HepG2 (cell line): ENCODE data around the gene ANKRD39. TPM values are rescaled to one million over a fixed set of nuclear protein-coding genes. Genes with fewer than 3 reads are reported as not detected.

Experiments used
- ATAC-seq: fragments of 200-7000 bp; cut with Tn5 transposase; 3 replicates; pipeline ENCODE4 v1.9.1; 2020; ENCODE audit warnings: mild to moderate bottlenecking, moderate library complexity
- BruUV-seq: library from RNA; stranded (reverse); fragments of 400-500 nt; replicated peaks from 2 replicates; lab custom pipeline; 2021; lab: Mats Ljungman, UMichigan
- CTCF ChIA-PET: fragments of 300-600 bp; formaldehyde crosslinking; extraction: SDS; loops from one replicate; lab custom pipeline; 2021; ENCODE audit warnings: low total read pairs, inconsistent platforms, low intra/inter-chr PET ratio; lab: Yijun Ruan, JAX
- POLR2A ChIA-PET: fragments of 350-600 bp; sonication (Branson Sonifier 250); formaldehyde crosslinking; loops from one replicate; lab custom pipeline; 2020; ENCODE audit warnings: antibody characterized with exemption, inconsistent platforms; lab: Yijun Ruan, JAX
- DNase-seq: peaks from one replicate; pipeline ENCODE4 v3.0.0-alpha.2; 2015; ENCODE audit warnings: low spot score
- FAIRE-seq: peaks from 3 replicates; lab custom pipeline; 2011; peaks lifted over from hg19 to GRCh38; lab: Jason Lieb, UNC
- H2AFZ ChIP-seq: one replicate; pipeline ENCODE4 v1.6.1; 2011; ENCODE audit warnings: low read length, inconsistent platforms
- H3K27ac ChIP-seq: fragments of 300-600 bp; 3 replicates; pipeline ENCODE4 v1.8.0; 2011; ENCODE audit warnings: mixed run types, mild to moderate bottlenecking, mixed read lengths, low read length, inconsistent platforms; ENCODE audit not compliant: insufficient read depth; ENCODE audit errors: extremely low read length
- H3K27me3 ChIP-seq, 2 experiments: fragments of 200-600 bp in 1 of 2; 2 replicates in 1 of 2; 3 replicates in 1 of 2; pipeline versions ENCODE4 v1.6.0 to v1.8.0; 2011; ENCODE audit warnings: low read length in 2 of 2, mild to moderate bottlenecking in 2 of 2, moderate library complexity in 2 of 2, inconsistent platforms in 1 of 2; ENCODE audit not compliant: insufficient read depth in 2 of 2, control insufficient read depth in 1 of 2
- H3K36me3 ChIP-seq, 2 experiments: fragments of 200-600 bp in 1 of 2; replicated peaks in 1 of 2; 2 replicates in 1 of 2; 3 replicates in 1 of 2; pipeline versions ENCODE4 v1.5.1 to v1.8.0; 2011; ENCODE audit warnings: low read length in 2 of 2, inconsistent platforms in 1 of 2; ENCODE audit not compliant: insufficient read depth in 2 of 2, control insufficient read depth in 1 of 2
- H3K4me1 ChIP-seq: 2 replicates; pipeline ENCODE4 v1.5.1; 2012; ENCODE audit warnings: low read length, inconsistent platforms; ENCODE audit not compliant: insufficient read depth
- H3K4me2 ChIP-seq: 2 replicates; pipeline ENCODE4 v1.6.0; 2011; ENCODE audit warnings: low read depth, low read length, inconsistent platforms
- H3K4me3 ChIP-seq, 3 experiments: fragments of 200-600 bp in 1 of 3; sonication (generic), shearing (Covaris generic) in 1 of 3; replicated peaks in 1 of 3; 2 replicates each; pipeline ENCODE4 v1.5.1; 2011 to 2016; ENCODE audit warnings: low read length in 3 of 3, inconsistent platforms in 2 of 3, low read depth in 2 of 3, mild to moderate bottlenecking in 2 of 3, control low read depth in 1 of 3, mixed read lengths in 1 of 3; ENCODE audit not compliant: insufficient read depth in 1 of 3
- H3K79me2 ChIP-seq: one replicate; pipeline ENCODE4 v1.6.1; 2011; ENCODE audit warnings: low read length, inconsistent platforms; ENCODE audit not compliant: insufficient read depth
- H3K9ac ChIP-seq: 2 replicates; pipeline ENCODE4 v1.6.0; 2011; ENCODE audit warnings: mild to moderate bottlenecking, low read depth, low read length, inconsistent platforms; ENCODE audit not compliant: insufficient read depth
- H3K9me3 ChIP-seq: 2 replicates; pipeline ENCODE4 v1.5.1; 2012; ENCODE audit warnings: mild to moderate bottlenecking, low read length
- H4K20me1 ChIP-seq: 2 replicates; pipeline ENCODE4 v1.6.0; 2011; ENCODE audit warnings: inconsistent platforms, mild to moderate bottlenecking, low read length, moderate library complexity; ENCODE audit not compliant: insufficient read depth
- ARNTL ChIP-seq: sonication (generic); formaldehyde crosslinking; IDR thresholded peaks from 2 replicates; pipeline ENCODE4 v1.4.0; 2020; ENCODE audit warnings: mild to moderate bottlenecking, missing genetic modification reagents
- ELF3 ChIP-seq: IDR thresholded peaks from 2 replicates; pipeline ENCODE4 v1.6.1; 2016; ENCODE audit warnings: missing genetic modification reagents, missing compliant biosample characterization
- ERF ChIP-seq: IDR thresholded peaks from 2 replicates; pipeline ENCODE4 v1.6.1; 2018; ENCODE audit warnings: missing biosample characterization, missing genetic modification reagents
- FOXC1 ChIP-seq: sonication (generic); formaldehyde crosslinking; IDR thresholded peaks from 2 replicates; pipeline ENCODE4 v1.8.0; 2022; ENCODE audit warnings: mild to moderate bottlenecking, missing genetic modification reagents, borderline replicate concordance
- FOXK1 ChIP-seq: sonication (generic); formaldehyde crosslinking; IDR thresholded peaks from 2 replicates; pipeline ENCODE4 v1.4.0; 2020; ENCODE audit warnings: low read depth, missing genetic modification reagents, borderline replicate concordance
- FOXK2 ChIP-seq: fragments of 450-650 bp; IDR thresholded peaks from 2 replicates; pipeline ENCODE4 v1.6.1; 2016
- JUN ChIP-seq: sonication (generic); formaldehyde crosslinking; IDR thresholded peaks from 2 replicates; pipeline ENCODE4 v1.4.0; 2020; ENCODE audit warnings: mild to moderate bottlenecking, missing genetic modification reagents
- KDM5B ChIP-seq: sonication (generic); formaldehyde crosslinking; IDR thresholded peaks from 2 replicates; pipeline ENCODE4 v1.4.0; 2020; ENCODE audit warnings: missing genetic modification reagents, mild to moderate bottlenecking, borderline replicate concordance
- KLF6 ChIP-seq: IDR thresholded peaks from 2 replicates; pipeline ENCODE4 v1.8.0; 2016; ENCODE audit warnings: missing biosample characterization, missing genetic modification reagents
- SAFB2 ChIP-seq: sonication (generic); formaldehyde crosslinking; IDR thresholded peaks from 2 replicates; pipeline ENCODE4 v1.5.1; 2020; ENCODE audit warnings: missing genetic modification reagents, low read depth, mild to moderate bottlenecking, borderline replicate concordance
- SSRP1 ChIP-seq: IDR thresholded peaks from 2 replicates; pipeline ENCODE4 v1.6.1; 2016; ENCODE audit warnings: control low read depth
- ZNF564 ChIP-seq: sonication (generic); formaldehyde crosslinking; IDR thresholded peaks from 2 replicates; pipeline ENCODE4 v1.8.1; 2023; ENCODE audit warnings: mild to moderate bottlenecking, missing genetic modification reagents
- WGBS: methylation state at CpG from one replicate; pipeline ENCODE4 v1.1.6; 2017; ENCODE audit warnings: low lambda C conversion rate; 5-methylcytosine and 5-hydroxymethylcytosine counted together
- in situ Hi-C: cut with HindIII; loops from 2 replicates; pipeline ENCODE4 v1.10.0; 2017; ENCODE audit warnings: low pct_unique_long_range_greater_than_20kb; ENCODE audit not compliant: extremely low pct_ligation_motif_present
- intact Hi-C: fragments of 100-400 bp; cut with micrococcal nuclease; formaldehyde crosslinking; loops from one replicate; pipeline ENCODE4 v1.10.0; 2022; ENCODE audit not compliant: unreplicated experiment
- polyA plus RNA-seq, 8 experiments: library from polyadenylated mRNA; depleted of rRNA in 3 of 8; stranded (reverse) in 7 of 8; unstranded in 1 of 8; fragments of >200 nt; fragmentation: Illumina TruSeq in 4 of 8; extraction: Trizol in 4 of 8; gene quantifications; 2 replicates each; pipeline versions ENCODE4 v1.2.1 to v1.2.3, GENCODE V29; 2011 to 2016; ENCODE audit warnings: low read depth in 4 of 8, missing spikeins in 1 of 8, mixed read lengths in 1 of 8; ENCODE audit not compliant: insufficient read depth in 1 of 8
- total RNA-seq, 5 experiments: library from RNA; depleted of rRNA; stranded (reverse); fragments of >200 nt; fragmentation: Illumina TruSeq; extraction: Trizol; gene quantifications; 2 replicates each; pipeline ENCODE4 v1.2.3, GENCODE V29; 2016; ENCODE audit warnings: low read depth in 1 of 5
- TF ChIP-seq, protein P1 (sequence below): sonication (generic); formaldehyde crosslinking; IDR thresholded peaks from 2 replicates; pipeline ENCODE4 v1.4.0; 2020; ENCODE audit warnings: missing genetic modification reagents
- TF ChIP-seq, protein P2 (sequence below): sonication (generic); formaldehyde crosslinking; IDR thresholded peaks from 2 replicates; pipeline ENCODE4 v1.4.0; 2020; ENCODE audit warnings: low read depth, missing genetic modification reagents
- TF ChIP-seq, protein P3 (sequence below): sonication (generic); IDR thresholded peaks from 2 replicates; pipeline ENCODE4 v1.6.1; 2016; ENCODE audit warnings: low read depth, borderline replicate concordance
- TF ChIP-seq, protein P4 (sequence below): sonication (generic); formaldehyde crosslinking; IDR thresholded peaks from 2 replicates; pipeline ENCODE4 v1.5.0; 2020; ENCODE audit warnings: mild to moderate bottlenecking, missing genetic modification reagents

ANKRD39 gene
- total and polyA plus RNA-seq, 2 of the 13 experiments (the other 11 are each of a cell fraction or from before 2014, with no cell fraction given), result 23.2 to 24.8 TPM

DNA sequence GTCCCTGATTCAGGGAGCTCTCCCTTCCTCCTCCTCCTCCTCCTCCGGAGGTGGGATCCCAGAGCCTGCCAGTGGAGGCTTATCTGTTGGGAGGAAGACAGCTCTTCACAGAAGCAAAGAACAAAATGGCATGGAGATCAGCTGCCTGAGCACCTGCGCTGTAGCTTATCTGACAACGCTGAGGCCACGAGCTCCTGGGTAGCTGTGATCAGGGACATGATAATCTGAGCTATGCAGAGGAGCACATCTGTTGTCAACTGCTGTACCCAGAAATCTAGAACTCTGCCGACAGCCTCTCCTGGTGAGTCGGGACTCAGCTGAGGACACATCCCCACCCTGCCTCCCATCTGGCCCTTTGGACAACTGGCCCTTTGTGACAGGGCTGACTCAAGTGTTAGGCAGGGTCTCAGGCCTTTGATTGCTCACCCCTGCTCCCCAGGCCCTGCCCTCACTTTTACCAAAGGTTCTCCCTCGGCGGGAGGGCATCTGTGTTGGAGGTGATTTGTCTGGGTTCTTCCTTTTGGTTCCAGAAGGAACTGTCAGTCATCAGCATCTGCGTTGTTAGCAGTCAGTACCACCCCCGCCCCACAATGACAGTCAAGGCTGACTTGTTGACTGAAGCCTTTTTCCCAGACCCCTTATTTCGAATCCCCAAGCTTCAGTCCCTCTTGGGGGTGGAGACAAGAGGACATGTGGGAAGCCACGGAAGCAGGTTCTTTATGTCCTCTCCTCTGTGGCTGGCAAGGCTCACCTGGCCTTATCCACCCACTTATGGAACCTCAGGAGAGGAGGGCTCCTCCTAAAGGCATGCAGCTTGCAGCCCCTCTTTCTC is 47.6 kb downstream of the ANKRD39 start:
- in situ Hi-C loops (no loop called here), intact Hi-C loops (no loop called here)
- Histone ChIP-seq H4K20me1 (no peaks in the 10 kb centered on the region), H3K9me3 (no peaks in the 10 kb centered on the region), H3K9ac (peak overlapping the region; percentile 20; the same call in 1 of the 2 replicates), H2AFZ (no peak overlapping the region), H3K4me3 (peak overlapping the region in 1 of 3 experiments; percentile 21; a peak in 2 of 6 replicates), H3K27me3 (no peaks in the 10 kb centered on the region), H3K27ac (peak overlapping the region; percentile 69), H3K4me1 (peaks cover 78% of the 10 kb centered on the region), H3K4me2 (peak overlapping the region; percentile 70), H3K79me2 (peaks cover 3% of the 10 kb centered on the region), H3K36me3 (no peaks in the 10 kb centered on the region)
- POLR2A ChIA-PET, result interaction anchor here (1.0 to 2.3 kb wide), 9 partner anchors 9 to 88 kb away, joined by 3 to 17 read pairs (median 3); partner anchors contain the start of genes ANKRD39 and CNNM4
- WGBS, result 52% methylated on average over 12 of the region's 12 CpGs
- CTCF ChIA-PET, result no interaction called here
- FAIRE-seq (no peak), DNase-seq (peak; percentile 47), ATAC-seq (peak; percentile 46)
- BruUV-seq, result no TSS peak
- no peak for TF ChIP-seq ERF (CRISPR knock-in tag)
- TF ChIP-seq, protein P1, sequence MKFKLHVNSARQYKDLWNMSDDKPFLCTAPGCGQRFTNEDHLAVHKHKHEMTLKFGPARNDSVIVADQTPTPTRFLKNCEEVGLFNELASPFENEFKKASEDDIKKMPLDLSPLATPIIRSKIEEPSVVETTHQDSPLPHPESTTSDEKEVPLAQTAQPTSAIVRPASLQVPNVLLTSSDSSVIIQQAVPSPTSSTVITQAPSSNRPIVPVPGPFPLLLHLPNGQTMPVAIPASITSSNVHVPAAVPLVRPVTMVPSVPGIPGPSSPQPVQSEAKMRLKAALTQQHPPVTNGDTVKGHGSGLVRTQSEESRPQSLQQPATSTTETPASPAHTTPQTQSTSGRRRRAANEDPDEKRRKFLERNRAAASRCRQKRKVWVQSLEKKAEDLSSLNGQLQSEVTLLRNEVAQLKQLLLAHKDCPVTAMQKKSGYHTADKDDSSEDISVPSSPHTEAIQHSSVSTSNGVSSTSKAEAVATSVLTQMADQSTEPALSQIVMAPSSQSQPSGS (CRISPR knock-in tag), result no peak
- TF ChIP-seq FOXK1 (CRISPR knock-in tag), result no peak
- TF ChIP-seq SSRP1 (CRISPR knock-in tag), result no peak
- 0 out of 2 replicates have a peak, but pooled peaks have one; percentile 27 for TF ChIP-seq JUN
- TF ChIP-seq ZNF564 (CRISPR knock-in tag), result no peak
- no peak for TF ChIP-seq ARNTL (CRISPR knock-in tag)
- peak; percentile 18; the same call in 1 of the 2 replicates for TF ChIP-seq KDM5B (CRISPR knock-in tag)
- TF ChIP-seq ELF3 (CRISPR knock-in tag), result no peak
- 0 out of 2 replicates have a peak, but pooled peaks have one; percentile 53 for TF ChIP-seq FOXC1 (CRISPR knock-in tag)
- TF ChIP-seq FOXK2, result no peak
- TF ChIP-seq, protein P2, sequence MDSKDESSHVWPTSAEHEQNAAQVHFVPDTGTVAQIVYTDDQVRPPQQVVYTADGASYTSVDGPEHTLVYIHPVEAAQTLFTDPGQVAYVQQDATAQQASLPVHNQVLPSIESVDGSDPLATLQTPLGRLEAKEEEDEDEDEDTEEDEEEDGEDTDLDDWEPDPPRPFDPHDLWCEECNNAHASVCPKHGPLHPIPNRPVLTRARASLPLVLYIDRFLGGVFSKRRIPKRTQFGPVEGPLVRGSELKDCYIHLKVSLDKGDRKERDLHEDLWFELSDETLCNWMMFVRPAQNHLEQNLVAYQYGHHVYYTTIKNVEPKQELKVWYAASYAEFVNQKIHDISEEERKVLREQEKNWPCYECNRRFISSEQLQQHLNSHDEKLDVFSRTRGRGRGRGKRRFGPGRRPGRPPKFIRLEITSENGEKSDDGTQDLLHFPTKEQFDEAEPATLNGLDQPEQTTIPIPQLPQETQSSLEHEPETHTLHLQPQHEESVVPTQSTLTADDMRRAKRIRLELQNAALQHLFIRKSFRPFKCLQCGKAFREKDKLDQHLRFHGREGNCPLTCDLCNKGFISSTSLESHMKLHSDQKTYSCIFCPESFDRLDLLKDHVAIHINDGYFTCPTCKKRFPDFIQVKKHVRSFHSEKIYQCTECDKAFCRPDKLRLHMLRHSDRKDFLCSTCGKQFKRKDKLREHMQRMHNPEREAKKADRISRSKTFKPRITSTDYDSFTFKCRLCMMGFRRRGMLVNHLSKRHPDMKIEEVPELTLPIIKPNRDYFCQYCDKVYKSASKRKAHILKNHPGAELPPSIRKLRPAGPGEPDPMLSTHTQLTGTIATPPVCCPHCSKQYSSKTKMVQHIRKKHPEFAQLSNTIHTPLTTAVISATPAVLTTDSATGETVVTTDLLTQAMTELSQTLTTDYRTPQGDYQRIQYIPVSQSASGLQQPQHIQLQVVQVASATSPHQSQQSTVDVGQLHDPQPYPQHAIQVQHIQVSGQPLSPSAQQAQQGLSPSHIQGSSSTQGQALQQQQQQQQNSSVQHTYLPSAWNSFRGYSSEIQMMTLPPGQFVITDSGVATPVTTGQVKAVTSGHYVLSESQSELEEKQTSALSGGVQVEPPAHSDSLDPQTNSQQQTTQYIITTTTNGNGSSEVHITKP (CRISPR knock-in tag), result no peak
- TF ChIP-seq SAFB2 (CRISPR knock-in tag), result 0 out of 2 replicates have a peak, but pooled peaks have one; percentile 34
- TF ChIP-seq, protein P3, sequence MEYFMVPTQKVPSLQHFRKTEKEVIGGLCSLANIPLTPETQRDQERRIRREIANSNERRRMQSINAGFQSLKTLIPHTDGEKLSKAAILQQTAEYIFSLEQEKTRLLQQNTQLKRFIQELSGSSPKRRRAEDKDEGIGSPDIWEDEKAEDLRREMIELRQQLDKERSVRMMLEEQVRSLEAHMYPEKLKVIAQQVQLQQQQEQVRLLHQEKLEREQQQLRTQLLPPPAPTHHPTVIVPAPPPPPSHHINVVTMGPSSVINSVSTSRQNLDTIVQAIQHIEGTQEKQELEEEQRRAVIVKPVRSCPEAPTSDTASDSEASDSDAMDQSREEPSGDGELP, result peak; percentile 54; the same call in 1 of the 2 replicates
- TF ChIP-seq KLF6 (CRISPR knock-in tag), result no peak
- TF ChIP-seq, protein P4, sequence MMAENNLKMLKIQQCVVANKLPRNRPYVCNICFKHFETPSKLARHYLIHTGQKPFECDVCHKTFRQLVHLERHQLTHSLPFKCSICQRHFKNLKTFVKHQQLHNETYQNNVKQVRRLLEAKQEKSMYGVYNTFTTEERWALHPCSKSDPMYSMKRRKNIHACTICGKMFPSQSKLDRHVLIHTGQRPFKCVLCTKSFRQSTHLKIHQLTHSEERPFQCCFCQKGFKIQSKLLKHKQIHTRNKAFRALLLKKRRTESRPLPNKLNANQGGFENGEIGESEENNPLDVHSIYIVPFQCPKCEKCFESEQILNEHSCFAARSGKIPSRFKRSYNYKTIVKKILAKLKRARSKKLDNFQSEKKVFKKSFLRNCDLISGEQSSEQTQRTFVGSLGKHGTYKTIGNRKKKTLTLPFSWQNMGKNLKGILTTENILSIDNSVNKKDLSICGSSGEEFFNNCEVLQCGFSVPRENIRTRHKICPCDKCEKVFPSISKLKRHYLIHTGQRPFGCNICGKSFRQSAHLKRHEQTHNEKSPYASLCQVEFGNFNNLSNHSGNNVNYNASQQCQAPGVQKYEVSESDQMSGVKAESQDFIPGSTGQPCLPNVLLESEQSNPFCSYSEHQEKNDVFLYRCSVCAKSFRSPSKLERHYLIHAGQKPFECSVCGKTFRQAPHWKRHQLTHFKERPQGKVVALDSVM, result 0 out of 2 replicates have a peak, but pooled peaks have one; percentile 3
